HL-60 (cell line): ENCODE measurements around the gene MPDU1.

Experiments used
- DNase-seq, 2 experiments: peaks; one replicate each; pipeline ENCODE4 v3.0.0-alpha.2; 2010 to 2020; ENCODE audit warnings: low read depth in 1 of 2, low spot score in 1 of 2
- H3K27ac ChIP-seq: fragments of 250-450 bp; sonication (Bioruptor Pico); replicated peaks from 2 replicates; pipeline ENCODE4 v1.5.1; 2020; ENCODE audit warnings: mild to moderate bottlenecking, moderate library complexity
- H3K27me3 ChIP-seq: fragments of 250-450 bp; sonication (Bioruptor Pico); 2 replicates; pipeline ENCODE4 v1.5.1; 2021; ENCODE audit warnings: mild to moderate bottlenecking, moderate library complexity; ENCODE audit not compliant: insufficient read depth, poor library complexity, severe bottlenecking
- H3K4me3 ChIP-seq: replicated peaks from 2 replicates; pipeline ENCODE4 v1.5.1; 2011; ENCODE audit warnings: mild to moderate bottlenecking, control low read depth, low read length; ENCODE audit not compliant: insufficient read depth
- GABPA ChIP-seq: IDR thresholded peaks from 2 replicates; pipeline ENCODE4 v1.6.1; 2012; ENCODE audit warnings: low read depth
- POLR2AphosphoS5 ChIP-seq: IDR thresholded peaks from 2 replicates; pipeline ENCODE4 v1.6.1; 2012; ENCODE audit warnings: low read depth
- SPI1 ChIP-seq: IDR thresholded peaks from 2 replicates; pipeline ENCODE4 v1.6.1; 2012; ENCODE audit warnings: low read depth, mild to moderate bottlenecking, borderline replicate concordance
- TF ChIP-seq, protein P1 (sequence below): IDR thresholded peaks from 2 replicates; pipeline ENCODE4 v1.6.1; 2012; ENCODE audit warnings: low read depth; ENCODE audit not compliant: insufficient replicate concordance
- TF ChIP-seq, protein P2 (sequence below): IDR thresholded peaks from one replicate; pipeline ENCODE4 v1.5.1; 2011; ENCODE audit warnings: low read length, control low read depth, inconsistent platforms; ENCODE audit not compliant: insufficient read depth

MPDU1 gene

DNA sequence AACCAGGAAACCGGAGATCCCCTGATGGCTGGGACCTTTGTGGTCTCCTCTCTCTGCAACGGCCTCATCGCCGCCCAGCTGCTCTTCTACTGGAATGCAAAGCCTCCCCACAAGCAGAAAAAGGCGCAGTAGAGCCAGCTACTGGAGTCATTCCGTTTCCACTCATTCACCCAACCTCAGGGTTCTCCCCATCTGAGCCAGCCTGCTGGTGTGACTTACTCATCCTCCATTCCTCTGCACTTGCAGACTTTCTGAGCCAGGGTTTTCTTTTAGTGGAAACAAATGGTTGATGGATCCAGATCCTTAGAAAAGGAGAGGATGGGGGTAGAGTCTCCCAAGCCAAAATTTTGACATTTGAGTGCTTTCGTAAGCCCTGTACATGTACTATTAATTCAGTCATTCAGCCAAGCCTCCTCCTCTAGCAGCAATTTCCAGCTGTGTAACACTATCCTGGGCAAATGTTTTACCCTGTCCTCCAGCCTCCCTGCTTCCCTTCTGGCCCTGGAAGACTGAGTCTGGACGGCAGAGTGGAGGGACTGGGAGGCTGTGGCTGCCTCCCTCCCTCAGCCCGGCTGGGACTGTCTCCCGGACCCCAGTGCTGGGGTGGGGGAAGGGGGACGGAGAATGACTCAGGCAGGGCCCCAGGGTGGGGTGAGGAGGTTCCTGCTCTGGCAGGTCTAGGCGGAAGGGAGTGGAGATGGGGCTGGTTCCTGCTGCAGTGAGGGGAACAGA is 3.9 kb downstream of the MPDU1 start:
- no peaks in the 10 kb centered on the region for H3K27me3 ChIP-seq
- TF ChIP-seq, protein P1, sequence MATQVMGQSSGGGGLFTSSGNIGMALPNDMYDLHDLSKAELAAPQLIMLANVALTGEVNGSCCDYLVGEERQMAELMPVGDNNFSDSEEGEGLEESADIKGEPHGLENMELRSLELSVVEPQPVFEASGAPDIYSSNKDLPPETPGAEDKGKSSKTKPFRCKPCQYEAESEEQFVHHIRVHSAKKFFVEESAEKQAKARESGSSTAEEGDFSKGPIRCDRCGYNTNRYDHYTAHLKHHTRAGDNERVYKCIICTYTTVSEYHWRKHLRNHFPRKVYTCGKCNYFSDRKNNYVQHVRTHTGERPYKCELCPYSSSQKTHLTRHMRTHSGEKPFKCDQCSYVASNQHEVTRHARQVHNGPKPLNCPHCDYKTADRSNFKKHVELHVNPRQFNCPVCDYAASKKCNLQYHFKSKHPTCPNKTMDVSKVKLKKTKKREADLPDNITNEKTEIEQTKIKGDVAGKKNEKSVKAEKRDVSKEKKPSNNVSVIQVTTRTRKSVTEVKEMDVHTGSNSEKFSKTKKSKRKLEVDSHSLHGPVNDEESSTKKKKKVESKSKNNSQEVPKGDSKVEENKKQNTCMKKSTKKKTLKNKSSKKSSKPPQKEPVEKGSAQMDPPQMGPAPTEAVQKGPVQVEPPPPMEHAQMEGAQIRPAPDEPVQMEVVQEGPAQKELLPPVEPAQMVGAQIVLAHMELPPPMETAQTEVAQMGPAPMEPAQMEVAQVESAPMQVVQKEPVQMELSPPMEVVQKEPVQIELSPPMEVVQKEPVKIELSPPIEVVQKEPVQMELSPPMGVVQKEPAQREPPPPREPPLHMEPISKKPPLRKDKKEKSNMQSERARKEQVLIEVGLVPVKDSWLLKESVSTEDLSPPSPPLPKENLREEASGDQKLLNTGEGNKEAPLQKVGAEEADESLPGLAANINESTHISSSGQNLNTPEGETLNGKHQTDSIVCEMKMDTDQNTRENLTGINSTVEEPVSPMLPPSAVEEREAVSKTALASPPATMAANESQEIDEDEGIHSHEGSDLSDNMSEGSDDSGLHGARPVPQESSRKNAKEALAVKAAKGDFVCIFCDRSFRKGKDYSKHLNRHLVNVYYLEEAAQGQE: no peak
- no peak for TF ChIP-seq GABPA
- TF ChIP-seq SPI1: no peak
- TF ChIP-seq, protein P2, sequence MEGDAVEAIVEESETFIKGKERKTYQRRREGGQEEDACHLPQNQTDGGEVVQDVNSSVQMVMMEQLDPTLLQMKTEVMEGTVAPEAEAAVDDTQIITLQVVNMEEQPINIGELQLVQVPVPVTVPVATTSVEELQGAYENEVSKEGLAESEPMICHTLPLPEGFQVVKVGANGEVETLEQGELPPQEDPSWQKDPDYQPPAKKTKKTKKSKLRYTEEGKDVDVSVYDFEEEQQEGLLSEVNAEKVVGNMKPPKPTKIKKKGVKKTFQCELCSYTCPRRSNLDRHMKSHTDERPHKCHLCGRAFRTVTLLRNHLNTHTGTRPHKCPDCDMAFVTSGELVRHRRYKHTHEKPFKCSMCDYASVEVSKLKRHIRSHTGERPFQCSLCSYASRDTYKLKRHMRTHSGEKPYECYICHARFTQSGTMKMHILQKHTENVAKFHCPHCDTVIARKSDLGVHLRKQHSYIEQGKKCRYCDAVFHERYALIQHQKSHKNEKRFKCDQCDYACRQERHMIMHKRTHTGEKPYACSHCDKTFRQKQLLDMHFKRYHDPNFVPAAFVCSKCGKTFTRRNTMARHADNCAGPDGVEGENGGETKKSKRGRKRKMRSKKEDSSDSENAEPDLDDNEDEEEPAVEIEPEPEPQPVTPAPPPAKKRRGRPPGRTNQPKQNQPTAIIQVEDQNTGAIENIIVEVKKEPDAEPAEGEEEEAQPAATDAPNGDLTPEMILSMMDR: no peak
- no peak for TF ChIP-seq POLR2AphosphoS5
- peak overlapping the region; percentile 63 for H3K27ac ChIP-seq
- peak in 1 of 2 experiments; percentile 58 for DNase-seq
- no peak overlapping the region for H3K4me3 ChIP-seq

DNA sequence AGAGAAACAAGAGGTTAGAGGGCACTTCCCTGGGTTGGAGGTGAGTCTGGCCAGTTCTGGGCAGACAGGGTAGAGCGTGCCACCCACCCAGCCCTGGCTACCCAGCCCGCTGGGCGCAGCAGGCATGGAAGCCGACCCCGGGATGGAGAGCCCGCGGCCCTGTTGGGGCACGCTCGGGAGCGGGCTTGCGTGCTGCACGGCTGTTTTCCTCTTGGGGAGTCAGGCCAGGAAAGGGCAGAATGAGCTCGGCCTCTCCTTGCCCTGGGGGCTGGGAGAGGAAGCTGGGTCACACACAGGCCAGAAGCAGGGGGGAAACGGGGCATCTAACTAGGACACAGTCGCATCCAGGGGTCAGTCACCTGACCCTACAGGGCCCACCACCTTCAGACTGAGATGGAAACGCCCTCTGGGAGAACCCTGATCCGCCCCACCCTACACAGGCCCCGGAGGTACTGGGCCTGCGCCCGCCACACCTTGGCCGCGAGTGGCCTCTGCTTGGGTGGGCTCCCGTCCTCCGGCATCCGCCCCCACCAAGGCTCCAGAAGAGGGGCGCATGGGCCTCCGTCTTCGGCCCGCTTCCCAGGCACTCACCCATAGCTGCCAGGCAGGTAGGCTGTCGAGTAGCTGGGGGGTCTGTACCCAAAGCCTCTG is 5.0 kb downstream of the MPDU1 start:
- DNase-seq: peak in 1 of 2 experiments; percentile 0
- Histone ChIP-seq H3K27ac (peak overlapping the region; percentile 63), H3K4me3 (no peak overlapping the region), H3K27me3 (no peaks in the 10 kb centered on the region)
- TF ChIP-seq, protein P1: no peak
- TF ChIP-seq GABPA: no peak
- no peak for TF ChIP-seq SPI1
- no peak for TF ChIP-seq POLR2AphosphoS5
- TF ChIP-seq, protein P2: no peak

DNA sequence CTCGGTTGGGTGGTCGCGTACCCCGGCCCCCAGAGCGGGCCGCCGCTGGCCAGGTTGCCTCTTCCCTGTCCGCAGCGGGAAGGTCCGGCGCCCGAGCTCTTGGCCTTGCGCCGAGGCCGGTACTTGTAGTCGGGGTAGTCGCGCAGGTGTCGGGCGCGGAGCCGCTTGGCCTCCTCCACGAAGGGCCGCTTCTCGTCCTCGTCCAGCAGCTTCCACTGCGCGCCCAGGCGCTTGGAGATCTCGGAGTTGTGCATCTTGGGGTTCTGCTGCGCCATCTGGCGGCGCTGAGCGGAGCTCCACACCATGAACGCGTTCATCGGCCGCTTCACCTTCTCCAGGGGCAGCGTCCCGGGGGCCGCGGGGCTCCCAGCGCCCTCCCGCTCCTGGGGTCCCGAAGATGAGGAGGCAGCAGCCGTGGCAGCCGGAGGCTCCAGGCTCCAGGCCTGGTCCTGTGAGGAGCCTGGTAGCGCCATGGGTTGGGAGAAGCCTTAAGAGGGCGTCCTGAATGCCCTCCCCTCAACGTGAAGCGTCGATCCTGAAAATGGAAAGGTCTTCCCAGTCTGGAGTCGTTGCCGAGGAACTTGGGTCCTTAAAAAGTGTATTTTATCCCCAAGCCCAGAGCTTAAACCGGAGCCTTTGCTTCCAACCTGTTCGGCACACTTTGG is 5.7 kb downstream of the MPDU1 start:
- no peak for DNase-seq
- Histone ChIP-seq H3K27ac (no peak overlapping the region), H3K27me3 (no peaks in the 10 kb centered on the region), H3K4me3 (no peak overlapping the region)
- TF ChIP-seq SPI1: no peak
- no peak for TF ChIP-seq GABPA
